ENCODE results near the gene RHBDD2.

Gene RHBDD2

DNA sequence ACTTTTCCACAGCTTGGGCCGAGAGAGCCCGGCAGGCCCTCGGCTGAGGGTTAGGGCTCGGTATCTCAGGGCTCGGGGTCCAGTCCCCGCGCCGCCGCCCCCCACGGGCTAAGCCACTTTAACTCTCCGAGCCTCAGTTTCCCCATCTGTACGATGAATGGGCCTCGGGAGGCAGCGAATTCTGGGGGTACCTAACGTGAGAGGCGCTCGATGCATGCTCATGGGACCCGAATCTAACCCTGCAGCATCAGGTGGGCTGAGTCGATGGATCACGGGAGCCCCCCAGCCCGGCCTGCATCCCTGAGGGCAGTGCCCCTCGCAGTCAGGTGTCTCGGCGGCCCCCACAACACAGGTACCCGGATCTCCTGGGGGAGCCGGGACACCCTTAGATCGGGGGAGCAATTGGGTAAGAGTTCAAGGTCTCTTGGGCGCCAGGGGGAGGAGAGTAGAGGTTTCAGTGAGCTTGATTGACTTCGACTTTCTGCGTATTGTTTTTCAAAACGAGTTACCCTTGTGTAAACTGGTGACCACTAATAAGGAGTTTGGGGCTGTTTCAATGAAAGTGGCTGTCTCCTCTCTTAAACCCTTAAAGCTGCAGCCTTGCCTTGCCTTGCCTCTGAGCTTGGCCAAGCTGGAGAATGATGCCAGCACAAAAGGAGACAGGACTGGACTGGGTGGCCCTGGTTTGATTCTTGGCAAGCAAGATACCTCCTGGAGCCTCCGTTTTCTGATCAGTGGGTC is 36.8 kb downstream of the RHBDD2 start:
- H3K4me3 ChIP-seq (replicated peaks; ENCODE audit: low read depth, low read length): peak overlapping the region; percentile 90
- DNase-seq (ENCODE audit: extremely low read depth, low read depth): no peak
- TF ChIP-seq CTCF (IDR thresholded peaks at IDR 0.05; ENCODE audit: low read depth, low read length, missing control alignments): no peak

- peak overlapping the region; percentile 90 for H3K4me3 ChIP-seq (replicated peaks; ENCODE audit: low read depth, low read length)
- DNase-seq (ENCODE audit: extremely low read depth, low read depth): no peak
- TF ChIP-seq CTCF (IDR thresholded peaks at IDR 0.05; ENCODE audit: low read depth, low read length, missing control alignments): no peak
Measured at GRCh38 chr7:75916259-75916658, 37.4 kb downstream of the RHBDD2 start.

DNA sequence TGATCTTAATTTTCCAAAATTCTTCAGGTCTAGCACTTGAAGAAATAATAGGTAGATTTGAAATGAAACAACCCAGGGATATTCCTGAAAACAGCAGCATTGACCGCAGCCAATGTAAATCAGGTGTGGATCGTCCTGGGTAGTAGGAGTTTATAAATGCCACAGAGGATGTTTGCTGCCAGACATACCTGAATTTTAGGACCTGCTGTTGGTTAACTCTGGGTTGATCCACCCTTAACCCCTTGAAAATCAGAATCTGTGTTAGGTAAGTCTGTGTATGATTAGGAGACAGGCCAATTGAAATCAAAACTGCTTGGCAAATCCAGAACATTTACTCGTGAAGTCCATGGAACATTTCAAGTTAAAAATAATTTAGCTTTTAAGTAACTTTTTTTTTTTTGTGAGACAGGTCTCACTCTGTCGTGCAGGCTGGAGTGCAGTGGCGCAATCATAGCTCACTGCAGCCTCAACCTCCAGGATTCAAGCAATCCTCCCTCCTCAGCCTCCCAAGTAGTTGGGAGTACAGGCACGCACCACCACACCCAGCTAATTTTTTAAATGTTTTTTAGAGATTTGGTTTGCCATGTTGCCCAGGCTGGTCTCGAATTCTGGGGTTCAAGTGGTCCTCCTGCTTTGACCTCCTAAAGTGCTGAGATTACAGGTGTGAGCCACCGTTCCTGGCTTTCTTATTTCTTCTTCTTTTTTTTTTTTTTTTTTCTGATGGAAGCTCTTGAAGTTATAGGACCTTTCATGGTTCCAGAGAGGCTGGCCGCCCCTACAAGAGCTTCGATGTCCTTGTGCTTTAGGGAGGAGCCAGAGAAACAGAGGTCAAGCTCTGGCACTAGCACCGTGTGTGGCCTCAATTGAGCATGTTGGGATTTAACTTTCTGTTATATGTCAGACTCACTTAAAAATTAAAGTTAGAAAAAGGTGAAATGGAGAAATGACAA is 38.1 kb downstream of the RHBDD2 start:
- H3K4me3 ChIP-seq (replicated peaks; ENCODE audit: low read depth, low read length): no peak overlapping the region; the same call in 1 of the 2 replicates
- no peak for DNase-seq (ENCODE audit: extremely low read depth, low read depth)
- no peak for TF ChIP-seq CTCF (IDR thresholded peaks at IDR 0.05; ENCODE audit: low read depth, low read length, missing control alignments)

DNA sequence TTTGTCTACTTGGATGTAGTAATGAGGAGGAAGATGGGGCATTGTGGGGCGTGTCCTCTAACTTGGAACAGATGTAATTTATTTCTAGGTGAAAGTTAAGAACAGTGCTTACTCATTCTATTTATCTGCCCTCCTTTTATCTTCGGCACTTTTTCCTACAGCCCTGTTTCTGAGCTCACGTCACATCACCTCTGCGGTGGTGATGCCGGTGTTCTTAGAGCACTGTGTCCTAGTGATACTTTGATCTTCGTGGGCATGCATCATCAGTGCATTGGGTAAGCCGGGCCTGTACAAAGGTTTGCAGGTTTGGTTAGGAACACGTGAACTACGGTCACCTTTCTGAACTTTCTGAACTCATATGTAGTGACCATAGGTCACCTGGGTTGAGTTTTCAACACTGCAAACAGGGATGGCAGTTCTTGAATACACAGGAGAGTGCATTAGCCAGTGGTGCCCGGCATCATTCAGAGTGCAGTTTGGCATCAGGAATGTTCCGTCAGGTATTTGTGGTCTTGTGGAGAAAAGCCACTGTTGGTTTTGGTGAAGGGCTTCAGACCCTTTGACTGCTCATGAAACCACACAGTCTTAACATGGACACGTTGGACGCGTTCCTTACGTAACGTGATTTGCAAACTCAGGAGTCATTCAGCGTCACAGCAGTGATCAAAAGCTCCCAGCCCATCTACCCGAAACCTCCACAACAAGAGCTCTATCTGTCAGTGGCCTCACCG is 41.8 kb downstream of the RHBDD2 start:
- TF ChIP-seq CTCF (IDR thresholded peaks at IDR 0.05; ENCODE audit: low read depth, low read length, missing control alignments): no peak
- DNase-seq (ENCODE audit: extremely low read depth, low read depth): no peak
- H3K4me3 ChIP-seq (replicated peaks; ENCODE audit: low read depth, low read length): no peak overlapping the region

GRCh38 chr7:75921479-75921878 is 42.6 kb downstream of the RHBDD2 start:
- TF ChIP-seq CTCF (IDR thresholded peaks at IDR 0.05; ENCODE audit: low read depth, low read length, missing control alignments): no peak
- no peak overlapping the region for H3K4me3 ChIP-seq (replicated peaks; ENCODE audit: low read depth, low read length)
- no peak for DNase-seq (ENCODE audit: extremely low read depth, low read depth)

GRCh38 chr7:75922966-75923603 is 44.3 kb downstream of the RHBDD2 start:
- DNase-seq (ENCODE audit: extremely low read depth, low read depth): no peak
- TF ChIP-seq CTCF (IDR thresholded peaks at IDR 0.05; ENCODE audit: low read depth, low read length, missing control alignments): no peak

More at GRCh38 chr7:75922966-75923603, 44.3 kb downstream of the RHBDD2 start:
- no peak overlapping the region for H3K4me3 ChIP-seq (replicated peaks; ENCODE audit: low read depth, low read length)
